B cell (primary cell): ENCODE results near the gene GPR183. TPM values are rescaled to one million over a fixed set of nuclear protein-coding genes. Genes with fewer than 3 reads are reported as not detected.

Experiments used
- ATAC-seq: fragments of 200-7000 bp; cut with Tn5 transposase; one replicate; pipeline ENCODE4 v1.10.0; 2021; ENCODE audit warnings: low read depth, mild to moderate bottlenecking, moderate number of reproducible peaks, moderate library complexity
- CTCF ChIA-PET: fragments of 350-600 bp; sonication (Branson Sonifier 250); formaldehyde crosslinking; loops from one replicate; lab custom pipeline; 2021; ENCODE audit warnings: antibody characterized with exemption, inconsistent platforms; lab: Charles Lee
- POLR2A ChIA-PET: fragments of 350-600 bp; sonication (Branson Sonifier 250); formaldehyde crosslinking; loops from one replicate; lab custom pipeline; 2021; ENCODE audit warnings: antibody characterized with exemption; lab: Charles Lee
- DNase-seq: peaks from one replicate; pipeline ENCODE4 v3.0.0; 2013
- H2AFZ ChIP-seq: 2 replicates; pipeline ENCODE4 v1.6.1; 2012; ENCODE audit warnings: mild to moderate bottlenecking, low read depth, low read length; ENCODE audit not compliant: insufficient read depth, poor library complexity, severe bottlenecking
- H3K27ac ChIP-seq, 2 donors: 1 replicate in 1 of 2; 2 replicates in 1 of 2; pipeline ENCODE4 v1.5.1; 2012 to 2013; ENCODE audit warnings: low read length in 2 of 2, mild to moderate bottlenecking in 2 of 2, moderate library complexity in 1 of 2
- H3K27me3 ChIP-seq, 4 experiments: fragments of 200-600 bp in 1 of 4; sonication (generic) in 1 of 4; replicated peaks in 1 of 4; 1 replicate in 2 of 4; 2 replicates in 2 of 4; pipeline versions ENCODE4 v1.6.1 to v1.7.0; 2013 to 2016; ENCODE audit warnings: low read length in 3 of 4, mild to moderate bottlenecking in 2 of 4, mixed read lengths in 1 of 4, moderate library complexity in 1 of 4; ENCODE audit not compliant: insufficient read depth in 4 of 4, control insufficient read depth in 3 of 4; ENCODE audit errors: control extremely low read depth in 1 of 4
- H3K36me3 ChIP-seq, 2 experiments: replicated peaks in 1 of 2; 1 replicate in 1 of 2; 2 replicates in 1 of 2; pipeline versions ENCODE4 v1.6.1 to v1.7.1; 2013; ENCODE audit warnings: low read length in 1 of 2; ENCODE audit not compliant: insufficient read depth in 2 of 2, control insufficient read depth in 1 of 2; ENCODE audit errors: control extremely low read depth in 1 of 2, extremely low read depth in 1 of 2
- H3K4me1 ChIP-seq, 2 donors: fragments of 200-600 bp in 1 of 2; sonication (generic) in 1 of 2; 1 replicate in 1 of 2; 2 replicates in 1 of 2; pipeline versions ENCODE4 v1.5.1 to v1.6.1; 2013 to 2017; ENCODE audit warnings: low read length in 2 of 2; ENCODE audit not compliant: control insufficient read depth in 2 of 2, insufficient read depth in 2 of 2
- H3K4me2 ChIP-seq: replicated peaks from 2 replicates; pipeline ENCODE3; 2012; ENCODE audit warnings: mild to moderate bottlenecking, low read depth, low read length; ENCODE audit not compliant: poor library complexity, severe bottlenecking
- H3K4me3 ChIP-seq, 5 experiments: fragments of 200-600 bp in 1 of 5; sonication (generic) in 1 of 5; 1 replicate in 3 of 5; 2 replicates in 2 of 5; pipeline versions ENCODE4 v1.5.1 to v1.7.0; 2011 to 2016; ENCODE audit warnings: low read length in 4 of 5, mild to moderate bottlenecking in 4 of 5, low read depth in 2 of 5, control low read depth in 1 of 5, moderate library complexity in 1 of 5; ENCODE audit not compliant: insufficient read depth in 1 of 5; ENCODE audit errors: control extremely low read depth in 1 of 5, extremely low read depth in 1 of 5
- H3K79me2 ChIP-seq: fragments of 200-600 bp; sonication (generic); one replicate; pipeline ENCODE4 v1.6.0; 2016; ENCODE audit warnings: low read length; ENCODE audit not compliant: control insufficient read depth, insufficient read depth
- H3K9ac ChIP-seq: fragments of 200-600 bp; sonication (generic); 2 replicates; pipeline ENCODE4 v1.6.1; 2017; ENCODE audit warnings: mild to moderate bottlenecking, low read length, moderate library complexity
- H3K9me3 ChIP-seq, 3 donors: one replicate each; pipeline versions ENCODE4 v1.6.1 to v1.7.1; 2013; ENCODE audit warnings: low read length in 2 of 3; ENCODE audit not compliant: control insufficient read depth in 2 of 3, insufficient read depth in 1 of 3; ENCODE audit errors: control extremely low read depth in 1 of 3
- H4K20me1 ChIP-seq: 2 replicates; pipeline ENCODE4 v1.6.0; 2012; ENCODE audit warnings: mild to moderate bottlenecking, low read length; ENCODE audit not compliant: insufficient read depth, control insufficient read depth, poor library complexity, severe bottlenecking
- H3K27ac Mint-ChIP-seq: one replicate; pipeline ENCODE4 v1.8.0; 2021; ENCODE audit warnings: mixed read lengths
- H3K27me3 Mint-ChIP-seq: one replicate; pipeline ENCODE4 v1.8.0; 2021; ENCODE audit warnings: mixed read lengths
- H3K4me1 Mint-ChIP-seq: one replicate; pipeline ENCODE4 v1.8.0; 2021; ENCODE audit warnings: mixed read lengths
- H3K4me3 Mint-ChIP-seq: one replicate; pipeline ENCODE4 v1.8.0; 2021; ENCODE audit warnings: mixed read lengths
- H3K9me3 Mint-ChIP-seq: one replicate; pipeline ENCODE4 v1.8.0; 2022; ENCODE audit warnings: mixed read lengths; ENCODE audit not compliant: insufficient read depth
- EZH2 ChIP-seq: IDR thresholded peaks from 2 replicates; pipeline ENCODE4 v1.6.1; 2012; ENCODE audit warnings: borderline replicate concordance, low read depth, mild to moderate bottlenecking, moderate library complexity, low read length; ENCODE audit not compliant: insufficient read depth, poor library complexity, severe bottlenecking
- WGBS: methylation state at CpG from one replicate; pipeline ENCODE4 v1.1.5; 2013; ENCODE audit warnings: missing lambda C conversion rate; ENCODE audit not compliant: insufficient coverage; 5-methylcytosine and 5-hydroxymethylcytosine counted together
- intact Hi-C: fragments of 100-400 bp; cut with micrococcal nuclease; formaldehyde crosslinking; loops from one replicate; pipeline ENCODE4 v1.10.0; 2022
- polyA plus RNA-seq: library from polyadenylated mRNA; depleted of rRNA; stranded (reverse); fragments of >200 nt; gene quantifications from 2 replicates; pipeline ENCODE4 v1.2.3, GENCODE V29; 2012
- total RNA-seq, 2 donors: library from RNA; stranded (reverse); fragments of 120-200 nt in 1 of 2; gene quantifications; 1 replicate in 1 of 2; 2 replicates in 1 of 2; pipeline versions ENCODE4 v1.2.3 to v1.2.4, GENCODE V29; 2013 to 2022
- TF ChIP-seq, protein P1 (sequence below): fragments of 200-600 bp; IDR thresholded peaks from one replicate; pipeline ENCODE4 v1.8.0; 2022; ENCODE audit warnings: antibody characterized with exemption, mild to moderate bottlenecking

Gene GPR183
- total and polyA plus RNA-seq, 2 donors (not counting 1 experiment from before 2014, with no cell fraction given) = 150 to 256 TPM

DNA sequence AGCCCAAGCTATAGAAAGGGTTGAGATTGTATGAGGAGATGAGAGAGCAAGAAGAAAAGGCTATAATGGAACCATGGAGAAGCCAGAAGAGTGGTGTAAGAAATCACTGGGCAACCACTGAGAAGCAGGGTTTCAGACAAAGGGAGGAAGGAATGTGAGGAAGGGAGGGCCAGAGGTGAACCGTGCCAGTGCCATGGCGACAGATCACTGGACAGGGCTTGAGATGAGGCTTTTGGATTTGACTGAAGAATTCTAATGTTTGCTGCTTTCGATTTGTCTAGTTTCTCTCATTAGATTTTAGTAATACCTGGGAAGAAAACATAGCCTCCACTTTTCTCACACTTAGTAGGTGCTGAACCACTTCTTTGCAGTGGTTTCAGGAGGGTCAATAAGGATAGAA, 6.3 kb upstream of the GPR183 start:
- peak overlapping the region; percentile 59 for H3K27ac Mint-ChIP-seq
- no peaks in the 10 kb centered on the region for H3K9me3 Mint-ChIP-seq
- CTCF ChIA-PET = interaction anchor here (0.7 to 2.1 kb wide), 3 partner anchors 10 to 123 kb away, joined by 4 to 6 read pairs (median 4); no protein-coding TSS in a partner anchor
- Histone ChIP-seq H3K4me2 (no peak overlapping the region), H3K4me1 (peaks cover 13 to 25% of the 10 kb centered on the region in 2 donors), H3K36me3 (peaks cover 1 to 35% of the 10 kb centered on the region in 2 experiments), H4K20me1 (no peaks in the 10 kb centered on the region), H3K9ac (no peak overlapping the region), H3K27ac (no peak overlapping the region), H3K79me2 (peaks cover 71% of the 10 kb centered on the region), H3K4me3 (no peak overlapping the region), H2AFZ (no peak overlapping the region), H3K27me3 (no peaks in the 10 kb centered on the region), H3K9me3 (no peaks in the 10 kb centered on the region)
- H3K4me3 Mint-ChIP-seq = no peak overlapping the region
- DNase-seq (no peak), ATAC-seq (no peak)
- POLR2A ChIA-PET = no interaction called here
- no peaks in the 10 kb centered on the region for H3K27me3 Mint-ChIP-seq
- TF ChIP-seq EZH2 = no peak
- TF ChIP-seq, protein P1, sequence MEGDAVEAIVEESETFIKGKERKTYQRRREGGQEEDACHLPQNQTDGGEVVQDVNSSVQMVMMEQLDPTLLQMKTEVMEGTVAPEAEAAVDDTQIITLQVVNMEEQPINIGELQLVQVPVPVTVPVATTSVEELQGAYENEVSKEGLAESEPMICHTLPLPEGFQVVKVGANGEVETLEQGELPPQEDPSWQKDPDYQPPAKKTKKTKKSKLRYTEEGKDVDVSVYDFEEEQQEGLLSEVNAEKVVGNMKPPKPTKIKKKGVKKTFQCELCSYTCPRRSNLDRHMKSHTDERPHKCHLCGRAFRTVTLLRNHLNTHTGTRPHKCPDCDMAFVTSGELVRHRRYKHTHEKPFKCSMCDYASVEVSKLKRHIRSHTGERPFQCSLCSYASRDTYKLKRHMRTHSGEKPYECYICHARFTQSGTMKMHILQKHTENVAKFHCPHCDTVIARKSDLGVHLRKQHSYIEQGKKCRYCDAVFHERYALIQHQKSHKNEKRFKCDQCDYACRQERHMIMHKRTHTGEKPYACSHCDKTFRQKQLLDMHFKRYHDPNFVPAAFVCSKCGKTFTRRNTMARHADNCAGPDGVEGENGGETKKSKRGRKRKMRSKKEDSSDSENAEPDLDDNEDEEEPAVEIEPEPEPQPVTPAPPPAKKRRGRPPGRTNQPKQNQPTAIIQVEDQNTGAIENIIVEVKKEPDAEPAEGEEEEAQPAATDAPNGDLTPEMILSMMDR = no peak
- peaks cover 40% of the 10 kb centered on the region for H3K4me1 Mint-ChIP-seq
- intact Hi-C loops = no loop called here
- 60% methylated on average over 2 of the region's 3 CpGs for WGBS

DNA sequence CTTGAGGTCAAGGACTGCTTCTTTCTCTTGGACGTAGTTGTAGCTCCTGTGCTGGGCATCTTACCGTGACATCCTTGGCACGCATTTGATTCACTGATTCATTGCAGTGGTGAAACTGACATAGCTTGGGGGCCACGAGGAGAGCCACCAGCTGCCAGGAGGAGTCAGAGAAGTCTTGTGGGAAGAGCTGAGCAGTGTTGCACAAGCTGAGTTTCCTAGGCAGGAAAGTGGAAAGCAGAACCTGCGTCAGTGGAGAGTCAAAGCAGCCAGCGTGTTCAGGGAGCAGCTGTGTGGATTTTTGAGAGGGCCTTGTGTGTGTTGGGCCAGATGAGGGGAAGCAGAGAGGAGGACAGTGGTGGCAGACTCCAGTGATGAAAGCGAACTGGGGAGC, 5.3 kb upstream of the GPR183 start:
- Histone ChIP-seq H3K9ac (no peak overlapping the region), H3K9me3 (no peaks in the 10 kb centered on the region), H3K4me1 (peaks cover 24 to 35% of the 10 kb centered on the region in 2 donors), H4K20me1 (no peaks in the 10 kb centered on the region), H2AFZ (no peak overlapping the region), H3K27ac (no peak overlapping the region), H3K27me3 (no peaks in the 10 kb centered on the region), H3K79me2 (peaks cover 79% of the 10 kb centered on the region), H3K4me2 (no peak overlapping the region), H3K4me3 (no peak overlapping the region), H3K36me3 (peaks cover 1 to 31% of the 10 kb centered on the region in 2 experiments)
- no peak for DNase-seq
- no peaks in the 10 kb centered on the region for H3K27me3 Mint-ChIP-seq
- H3K4me3 Mint-ChIP-seq = no peak overlapping the region
- TF ChIP-seq EZH2 = no peak
- TF ChIP-seq, protein P1 = no peak
- H3K27ac Mint-ChIP-seq = peak overlapping the region; percentile 47
- H3K4me1 Mint-ChIP-seq = peaks cover 50% of the 10 kb centered on the region
- intact Hi-C loops = no loop called here
- ChIA-PET POLR2A (interaction anchor here (0.6 to 0.9 kb wide), 2 partner anchors 16 to 111 kb away, joined by 3 read pairs; no protein-coding TSS in a partner anchor), CTCF (interaction anchor here (0.7 to 2.1 kb wide), 6 partner anchors 9 to 124 kb away, joined by 3 to 6 read pairs (median 4); no protein-coding TSS in a partner anchor)
- H3K9me3 Mint-ChIP-seq = no peaks in the 10 kb centered on the region
- ATAC-seq = no peak
- 54% methylated on average over 7 of the region's 7 CpGs for WGBS
